ENCODE data around the gene BARHL1.

BARHL1 gene

GRCh38 chr9:132551556-132551955, 30.9 kb upstream of the BARHL1 start:
- Histone ChIP-seq H3K9ac (ENCODE audit: low read length) (no peak overlapping the region), H4K8ac (ENCODE audit: low read depth, low read length) (no peak overlapping the region), H3K4me2 (ENCODE audit: low read length) (no peak overlapping the region), H2AK5ac (ENCODE audit: low read length) (no peak overlapping the region), H3K27ac (ENCODE audit: low read depth, low read length) (no peak overlapping the region), H3K4me3 (ENCODE audit: low read length) (no peak overlapping the region), H4K5ac (ENCODE audit: low read length) (no peak overlapping the region), H3K79me2 (ENCODE audit: control insufficient read depth, insufficient read depth, low read length) (no peaks in the 10 kb centered on the region), H3K4me1 (ENCODE audit: control insufficient read depth, low read depth, low read length) (no peaks in the 10 kb centered on the region), H3K79me1 (ENCODE audit: low read length) (no peaks in the 10 kb centered on the region), H3K4ac (ENCODE audit: low read depth, low read length) (no peak overlapping the region), H3K27me3 (ENCODE audit: insufficient read depth, low read length, poor library complexity) (no peaks in the 10 kb centered on the region), H3K18ac (ENCODE audit: low read length) (no peak overlapping the region), H2BK120ac (ENCODE audit: low read depth, low read length) (no peak overlapping the region), H2BK15ac (replicated peaks; ENCODE audit: low read depth) (no peak overlapping the region), H3K36me3 (ENCODE audit: control insufficient read depth, insufficient read depth, low read length) (no peaks in the 10 kb centered on the region), H3K23ac (ENCODE audit: low read length) (no peak overlapping the region), H2BK5ac (ENCODE audit: low read length) (no peak overlapping the region), H3K56ac (ENCODE audit: low read length) (no peak overlapping the region)
- no CpG with 5 or more reads among the region's 13 CpGs for WGBS (ENCODE audit: extremely low coverage, insufficient coverage, low lambda C conversion rate)
- DNase-seq: no peak

- Histone ChIP-seq H3K79me2 (ENCODE audit: control insufficient read depth, insufficient read depth, low read length) (no peaks in the 10 kb centered on the region), H3K27me3 (ENCODE audit: insufficient read depth, low read length, poor library complexity) (no peaks in the 10 kb centered on the region), H3K56ac (ENCODE audit: low read length) (no peak overlapping the region), H3K4me2 (ENCODE audit: low read length) (no peak overlapping the region), H2BK15ac (replicated peaks; ENCODE audit: low read depth) (no peak overlapping the region), H3K4me1 (ENCODE audit: control insufficient read depth, low read depth, low read length) (no peaks in the 10 kb centered on the region), H3K36me3 (ENCODE audit: control insufficient read depth, insufficient read depth, low read length) (no peaks in the 10 kb centered on the region), H2BK120ac (ENCODE audit: low read depth, low read length) (no peak overlapping the region), H3K23ac (ENCODE audit: low read length) (no peak overlapping the region), H2AK5ac (ENCODE audit: low read length) (no peak overlapping the region), H3K4me3 (ENCODE audit: low read length) (no peak overlapping the region), H3K9ac (ENCODE audit: low read length) (no peak overlapping the region), H3K27ac (ENCODE audit: low read depth, low read length) (no peak overlapping the region), H3K79me1 (ENCODE audit: low read length) (no peaks in the 10 kb centered on the region), H3K18ac (ENCODE audit: low read length) (no peak overlapping the region), H3K4ac (ENCODE audit: low read depth, low read length) (no peak overlapping the region), H2BK5ac (ENCODE audit: low read length) (no peak overlapping the region), H4K8ac (ENCODE audit: low read depth, low read length) (no peak overlapping the region), H4K5ac (ENCODE audit: low read length) (no peak overlapping the region)
- no CpG with 5 or more reads among the region's 12 CpGs for WGBS (ENCODE audit: extremely low coverage, insufficient coverage, low lambda C conversion rate)
- DNase-seq: no peak
These were observed 30.4 kb upstream of the BARHL1 start for GRCh38 chr9:132552041-132552440.

GRCh38 chr9:132554755-132555154, 27.7 kb upstream of the BARHL1 start:
- no peaks in the 10 kb centered on the region for H3K4me1 ChIP-seq (ENCODE audit: control insufficient read depth, low read depth, low read length)
- H3K79me1 ChIP-seq (ENCODE audit: low read length): no peaks in the 10 kb centered on the region
- H3K36me3 ChIP-seq (ENCODE audit: control insufficient read depth, insufficient read depth, low read length): no peaks in the 10 kb centered on the region
- H3K4ac ChIP-seq (ENCODE audit: low read depth, low read length): no peak overlapping the region
- no peak for DNase-seq
- H4K8ac ChIP-seq (ENCODE audit: low read depth, low read length): no peak overlapping the region
- no peak overlapping the region for H3K23ac ChIP-seq (ENCODE audit: low read length)
- H4K5ac ChIP-seq (ENCODE audit: low read length): no peak overlapping the region
- H3K18ac ChIP-seq (ENCODE audit: low read length): no peak overlapping the region
- H3K27ac ChIP-seq (ENCODE audit: low read depth, low read length): no peak overlapping the region
- no peak overlapping the region for H2BK120ac ChIP-seq (ENCODE audit: low read depth, low read length)
- H3K79me2 ChIP-seq (ENCODE audit: control insufficient read depth, insufficient read depth, low read length): no peaks in the 10 kb centered on the region
- no peak overlapping the region for H3K9ac ChIP-seq (ENCODE audit: low read length)
- H3K4me2 ChIP-seq (ENCODE audit: low read length): no peak overlapping the region
- no peak overlapping the region for H2BK5ac ChIP-seq (ENCODE audit: low read length)
- no peak overlapping the region for H2BK15ac ChIP-seq (replicated peaks; ENCODE audit: low read depth)
- H3K56ac ChIP-seq (ENCODE audit: low read length): no peak overlapping the region
- H2AK5ac ChIP-seq (ENCODE audit: low read length): no peak overlapping the region
- WGBS (ENCODE audit: extremely low coverage, insufficient coverage, low lambda C conversion rate): no CpG with 5 or more reads among the region's 2 CpGs
- H3K27me3 ChIP-seq (ENCODE audit: insufficient read depth, low read length, poor library complexity): no peaks in the 10 kb centered on the region
- no peak overlapping the region for H3K4me3 ChIP-seq (ENCODE audit: low read length)

- Histone ChIP-seq H3K4me3 (ENCODE audit: low read length) (no peak overlapping the region), H2AK5ac (ENCODE audit: low read length) (no peak overlapping the region), H4K8ac (ENCODE audit: low read depth, low read length) (no peak overlapping the region), H3K23ac (ENCODE audit: low read length) (no peak overlapping the region), H2BK15ac (replicated peaks; ENCODE audit: low read depth) (no peak overlapping the region), H3K27ac (ENCODE audit: low read depth, low read length) (no peak overlapping the region), H3K18ac (ENCODE audit: low read length) (no peak overlapping the region), H2BK5ac (ENCODE audit: low read length) (no peak overlapping the region), H3K56ac (ENCODE audit: low read length) (no peak overlapping the region), H3K4me1 (ENCODE audit: control insufficient read depth, low read depth, low read length) (no peaks in the 10 kb centered on the region), H3K36me3 (ENCODE audit: control insufficient read depth, insufficient read depth, low read length) (no peaks in the 10 kb centered on the region), H3K27me3 (ENCODE audit: insufficient read depth, low read length, poor library complexity) (no peaks in the 10 kb centered on the region), H3K79me2 (ENCODE audit: control insufficient read depth, insufficient read depth, low read length) (no peaks in the 10 kb centered on the region), H2BK120ac (ENCODE audit: low read depth, low read length) (no peak overlapping the region), H3K79me1 (ENCODE audit: low read length) (no peaks in the 10 kb centered on the region), H4K5ac (ENCODE audit: low read length) (no peak overlapping the region), H3K4ac (ENCODE audit: low read depth, low read length) (no peak overlapping the region), H3K9ac (ENCODE audit: low read length) (no peak overlapping the region), H3K4me2 (ENCODE audit: low read length) (no peak overlapping the region)
- DNase-seq: no peak
- no CpG with 5 or more reads among the region's 8 CpGs for WGBS (ENCODE audit: extremely low coverage, insufficient coverage, low lambda C conversion rate)
These were observed 26.9 kb upstream of the BARHL1 start for GRCh38 chr9:132555528-132555927.

GRCh38 chr9:132556235-132556634, 26.2 kb upstream of the BARHL1 start:
- no CpG with 5 or more reads among the region's 6 CpGs for WGBS (ENCODE audit: extremely low coverage, insufficient coverage, low lambda C conversion rate)
- Histone ChIP-seq H3K23ac (ENCODE audit: low read length) (no peak overlapping the region), H3K4me1 (ENCODE audit: control insufficient read depth, low read depth, low read length) (no peaks in the 10 kb centered on the region), H4K8ac (ENCODE audit: low read depth, low read length) (no peak overlapping the region), H3K36me3 (ENCODE audit: control insufficient read depth, insufficient read depth, low read length) (no peaks in the 10 kb centered on the region), H3K79me1 (ENCODE audit: low read length) (no peaks in the 10 kb centered on the region), H3K27me3 (ENCODE audit: insufficient read depth, low read length, poor library complexity) (no peaks in the 10 kb centered on the region), H4K5ac (ENCODE audit: low read length) (no peak overlapping the region), H2BK5ac (ENCODE audit: low read length) (no peak overlapping the region), H3K4me3 (ENCODE audit: low read length) (no peak overlapping the region), H3K4me2 (ENCODE audit: low read length) (no peak overlapping the region), H2BK15ac (replicated peaks; ENCODE audit: low read depth) (no peak overlapping the region), H3K79me2 (ENCODE audit: control insufficient read depth, insufficient read depth, low read length) (no peaks in the 10 kb centered on the region), H2AK5ac (ENCODE audit: low read length) (no peak overlapping the region), H3K4ac (ENCODE audit: low read depth, low read length) (no peak overlapping the region), H3K27ac (ENCODE audit: low read depth, low read length) (no peak overlapping the region), H2BK120ac (ENCODE audit: low read depth, low read length) (no peak overlapping the region), H3K56ac (ENCODE audit: low read length) (no peak overlapping the region), H3K9ac (ENCODE audit: low read length) (no peak overlapping the region), H3K18ac (ENCODE audit: low read length) (no peak overlapping the region)
- DNase-seq: no peak

GRCh38 chr9:132556714-132557113, 25.7 kb upstream of the BARHL1 start:
- Histone ChIP-seq H3K23ac (ENCODE audit: low read length) (no peak overlapping the region), H3K79me2 (ENCODE audit: control insufficient read depth, insufficient read depth, low read length) (no peaks in the 10 kb centered on the region), H3K4me2 (ENCODE audit: low read length) (no peak overlapping the region), H3K27ac (ENCODE audit: low read depth, low read length) (no peak overlapping the region), H3K36me3 (ENCODE audit: control insufficient read depth, insufficient read depth, low read length) (no peaks in the 10 kb centered on the region), H4K5ac (ENCODE audit: low read length) (no peak overlapping the region), H3K4ac (ENCODE audit: low read depth, low read length) (no peak overlapping the region), H2BK5ac (ENCODE audit: low read length) (no peak overlapping the region), H3K18ac (ENCODE audit: low read length) (no peak overlapping the region), H3K4me1 (ENCODE audit: control insufficient read depth, low read depth, low read length) (no peaks in the 10 kb centered on the region), H2AK5ac (ENCODE audit: low read length) (no peak overlapping the region), H3K4me3 (ENCODE audit: low read length) (no peak overlapping the region), H3K79me1 (ENCODE audit: low read length) (no peaks in the 10 kb centered on the region), H2BK15ac (replicated peaks; ENCODE audit: low read depth) (no peak overlapping the region), H2BK120ac (ENCODE audit: low read depth, low read length) (no peak overlapping the region), H4K8ac (ENCODE audit: low read depth, low read length) (no peak overlapping the region), H3K56ac (ENCODE audit: low read length) (no peak overlapping the region), H3K27me3 (ENCODE audit: insufficient read depth, low read length, poor library complexity) (no peaks in the 10 kb centered on the region), H3K9ac (ENCODE audit: low read length) (no peak overlapping the region)
- WGBS (ENCODE audit: extremely low coverage, insufficient coverage, low lambda C conversion rate): no CpG with 5 or more reads among the region's 26 CpGs
- DNase-seq: no peak

Measured in mesendoderm (in vitro differentiated cells).